ENCODE data around the gene USP11. TPM values are rescaled to one million over a fixed set of nuclear protein-coding genes. Genes with fewer than 3 reads are reported as not detected.

USP11 gene
- total and polyA plus RNA-seq, 4 donors: 22.9 to 74.8 (median 40.2) TPM

- Histone ChIP-seq H3K27me3 (ENCODE audit: control insufficient read depth in 3 of 3, insufficient read depth in 3 of 3, low read length in 2 of 3) (peaks cover 0 to 8% (median 0%) of the 10 kb centered on the region in 3 donors), H3K4me3 (no peak overlapping the region), H3K9ac (ENCODE audit: insufficient read depth in 1 of 2, low read length in 2 of 2) (no peak overlapping the region), H3K27ac (ENCODE audit: low read depth in 1 of 2, low read length in 1 of 2) (no peak overlapping the region), H3K4me1 (ENCODE audit: control insufficient read depth in 5 of 5, insufficient read depth in 5 of 5, low read length in 5 of 5) (no peaks in the 10 kb centered on the region), H3K9me3 (ENCODE audit: control insufficient read depth in 4 of 4, insufficient read depth in 3 of 4, low read length in 3 of 4) (peaks cover 0 to 10% (median 0%) of the 10 kb centered on the region in 4 donors), H3K36me3 (ENCODE audit: control insufficient read depth in 4 of 4, insufficient read depth in 4 of 4, low read length in 4 of 4) (peaks cover 22 to 83% (median 71%) of the 10 kb centered on the region in 4 donors)
- 87 to 91% methylated on average over 12 of the region's 12 CpGs for WGBS, 2 donors
- DNase-seq: no peak
- ATAC-seq (ENCODE audit: insufficient read depth, low FRiP score): no peak
- no peak for TF ChIP-seq CTCF (IDR thresholded peaks at IDR 0.05; ENCODE audit: control extremely low read depth, extremely low read depth)
Observed at GRCh38 chrX:47208108-47208507, 24.7 kb upstream of the USP11 start.

- 95% methylated on average over 16 of the region's 16 CpGs for WGBS, 2 donors
- H3K27ac ChIP-seq (ENCODE audit: low read depth in 1 of 2, low read length in 1 of 2): peak overlapping the region in 1 of 2 donors; percentile 17
- no peak overlapping the region for H3K4me3 ChIP-seq
- no peak for TF ChIP-seq CTCF (IDR thresholded peaks at IDR 0.05; ENCODE audit: control extremely low read depth, extremely low read depth)
- H3K9me3 ChIP-seq (ENCODE audit: control insufficient read depth in 4 of 4, insufficient read depth in 3 of 4, low read length in 3 of 4): peaks cover 0 to 11% (median 0%) of the 10 kb centered on the region in 4 donors
- no peak for DNase-seq
- H3K9ac ChIP-seq (ENCODE audit: insufficient read depth in 1 of 2, low read length in 2 of 2): no peak overlapping the region
- peaks cover 0 to 8% (median 0%) of the 10 kb centered on the region in 3 donors for H3K27me3 ChIP-seq (ENCODE audit: control insufficient read depth in 3 of 3, insufficient read depth in 3 of 3, low read length in 2 of 3)
- peaks cover 16 to 80% (median 72%) of the 10 kb centered on the region in 4 donors for H3K36me3 ChIP-seq (ENCODE audit: control insufficient read depth in 4 of 4, insufficient read depth in 4 of 4, low read length in 4 of 4)
- no peaks in the 10 kb centered on the region for H3K4me1 ChIP-seq (ENCODE audit: control insufficient read depth in 5 of 5, insufficient read depth in 5 of 5, low read length in 5 of 5)
- ATAC-seq (ENCODE audit: insufficient read depth, low FRiP score): no peak
Observed at GRCh38 chrX:47209508-47210238, 23.1 kb upstream of the USP11 start.

GRCh38 chrX:47210661-47211425 is 22.0 kb upstream of the USP11 start:
- no peak for ATAC-seq (ENCODE audit: insufficient read depth, low FRiP score)
- WGBS, 2 donors: 97% methylated on average over 14 to 15 of the region's 15 CpGs
- DNase-seq: no peak
- Histone ChIP-seq H3K4me1 (ENCODE audit: control insufficient read depth in 5 of 5, insufficient read depth in 5 of 5, low read length in 5 of 5) (no peaks in the 10 kb centered on the region), H3K4me3 (no peak overlapping the region), H3K9me3 (ENCODE audit: control insufficient read depth in 4 of 4, insufficient read depth in 3 of 4, low read length in 3 of 4) (peaks cover 0 to 11% (median 0%) of the 10 kb centered on the region in 4 donors), H3K36me3 (ENCODE audit: control insufficient read depth in 4 of 4, insufficient read depth in 4 of 4, low read length in 4 of 4) (peaks cover 14 to 82% (median 72%) of the 10 kb centered on the region in 4 donors), H3K27ac (ENCODE audit: low read depth in 1 of 2, low read length in 1 of 2) (no peak overlapping the region), H3K9ac (ENCODE audit: insufficient read depth in 1 of 2, low read length in 2 of 2) (no peak overlapping the region), H3K27me3 (ENCODE audit: control insufficient read depth in 3 of 3, insufficient read depth in 3 of 3, low read length in 2 of 3) (peaks cover 0 to 8% (median 0%) of the 10 kb centered on the region in 3 donors)
- no peak for TF ChIP-seq CTCF (IDR thresholded peaks at IDR 0.05; ENCODE audit: control extremely low read depth, extremely low read depth)
